Upper lobe of right lung (tissue), 1 donor: Measurements from ENCODE around the gene LIAS. TPM values are rescaled to one million over a fixed set of nuclear protein-coding genes. Genes with fewer than 3 reads are reported as not detected.
"Not testable (repeated sequence)": the region's sequence is repeated elsewhere in the genome, so short reads cannot be mapped to it uniquely, and the experiment has no call there.

Experiments used
- ATAC-seq: fragments of 200-7000 bp; cut with Tn5 transposase; one replicate; pipeline ENCODE4 v1.9.1; 2020; ENCODE audit warnings: mild to moderate bottlenecking, moderate library complexity
- DNase-seq: peaks from one replicate; pipeline ENCODE4 v3.0.0-alpha.2; 2020
- H3K27ac ChIP-seq: fragments of 200-600 bp; one replicate; pipeline ENCODE4 v1.8.0; 2022
- H3K27me3 ChIP-seq: fragments of 200-600 bp; one replicate; pipeline ENCODE4 v1.8.0; 2022; ENCODE audit warnings: mild to moderate bottlenecking
- H3K36me3 ChIP-seq: fragments of 200-600 bp; one replicate; pipeline ENCODE4 v1.8.0; 2022
- H3K4me1 ChIP-seq: fragments of 200-600 bp; one replicate; pipeline ENCODE4 v1.8.0; 2022
- H3K4me3 ChIP-seq: fragments of 200-600 bp; one replicate; pipeline ENCODE4 v1.8.0; 2022; ENCODE audit warnings: mild to moderate bottlenecking
- H3K9me3 ChIP-seq: fragments of 200-600 bp; one replicate; pipeline ENCODE4 v1.8.0; 2022
- CTCF ChIP-seq: fragments of 200-600 bp; IDR thresholded peaks from one replicate; pipeline ENCODE4 v1.8.0; 2022; ENCODE audit warnings: antibody characterized with exemption
- intact Hi-C: fragments of 100-400 bp; cut with DNase I; formaldehyde crosslinking; loops from one replicate; pipeline ENCODE4 v1.11.0; 2022
- total RNA-seq: library from RNA; stranded (reverse); fragmentation: NEBNext Ultra II Directional; extraction: Animal tissue kit (Norgen Biotek cat#: 25700); gene quantifications from one replicate; pipeline ENCODE4 v1.2.1, GENCODE V29; 2021
- donor health status: DM: no; HTN: yes; CAD: no; lungs with severe emphysema.

Gene LIAS
- total RNA-seq, 1 donor from 2014 or later = 11.7 TPM

DNA sequence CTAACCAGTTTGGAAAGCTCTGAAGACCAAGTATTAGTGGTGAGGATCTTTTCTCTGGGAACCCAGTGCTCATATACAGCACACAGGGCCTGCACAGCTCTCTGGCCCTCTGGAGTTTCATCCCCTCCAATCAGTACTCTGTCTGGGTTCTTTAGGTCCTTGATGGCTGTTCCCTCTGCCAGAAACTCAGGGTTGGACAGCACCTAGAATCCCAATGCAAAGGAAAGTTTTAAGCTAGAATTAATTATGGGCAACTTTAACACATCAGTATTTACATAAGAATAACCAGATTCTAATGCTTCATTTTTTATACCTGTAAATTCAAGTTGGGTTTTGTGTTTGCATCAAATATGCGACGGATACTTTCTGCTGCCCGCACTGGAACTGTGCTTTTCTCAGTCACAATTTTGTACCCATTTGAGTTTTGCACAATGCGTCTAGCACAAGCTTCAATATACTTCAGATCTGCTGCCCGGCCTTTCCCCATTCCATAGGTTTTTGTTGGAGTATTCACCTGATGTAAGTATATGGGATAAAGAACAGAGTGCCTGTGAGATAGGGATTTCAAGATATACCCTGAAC, 51.6 kb downstream of the LIAS start:
- Histone ChIP-seq H3K4me3 (no peak overlapping the region), H3K27ac (no peak overlapping the region), H3K27me3 (no peaks in the 10 kb centered on the region), H3K9me3 (no peaks in the 10 kb centered on the region), H3K4me1 (no peaks in the 10 kb centered on the region), H3K36me3 (peaks cover 86% of the 10 kb centered on the region)
- no peak for TF ChIP-seq CTCF
- no peak for DNase-seq
- ATAC-seq = no peak
- intact Hi-C loops = no loop called here

- DNase-seq, H3K4me3 ChIP-seq, intact Hi-C loops, H3K27me3 ChIP-seq, H3K9me3 ChIP-seq, ATAC-seq, H3K4me1 ChIP-seq: not testable (repeated sequence)
- Histone ChIP-seq H3K27ac (peak overlapping the region; percentile 43), H3K36me3 (peaks cover 73% of the 10 kb centered on the region)
These were observed 55.4 kb downstream of the LIAS start for GRCh38 chr4:39514266-39514665.

- H3K27me3 ChIP-seq = no peaks in the 10 kb centered on the region
- H3K4me1 ChIP-seq = no peaks in the 10 kb centered on the region
- H3K4me3 ChIP-seq = no peak overlapping the region
- no peaks in the 10 kb centered on the region for H3K9me3 ChIP-seq
- intact Hi-C loops = no loop called here
- peak overlapping the region; percentile 43 for H3K27ac ChIP-seq
- no peak for TF ChIP-seq CTCF
- H3K36me3 ChIP-seq = peaks cover 71% of the 10 kb centered on the region
- DNase-seq (peak; percentile 72), ATAC-seq (peak; percentile 96)
These were observed 56.1 kb downstream of the LIAS start for GRCh38 chr4:39514888-39515401.

DNA sequence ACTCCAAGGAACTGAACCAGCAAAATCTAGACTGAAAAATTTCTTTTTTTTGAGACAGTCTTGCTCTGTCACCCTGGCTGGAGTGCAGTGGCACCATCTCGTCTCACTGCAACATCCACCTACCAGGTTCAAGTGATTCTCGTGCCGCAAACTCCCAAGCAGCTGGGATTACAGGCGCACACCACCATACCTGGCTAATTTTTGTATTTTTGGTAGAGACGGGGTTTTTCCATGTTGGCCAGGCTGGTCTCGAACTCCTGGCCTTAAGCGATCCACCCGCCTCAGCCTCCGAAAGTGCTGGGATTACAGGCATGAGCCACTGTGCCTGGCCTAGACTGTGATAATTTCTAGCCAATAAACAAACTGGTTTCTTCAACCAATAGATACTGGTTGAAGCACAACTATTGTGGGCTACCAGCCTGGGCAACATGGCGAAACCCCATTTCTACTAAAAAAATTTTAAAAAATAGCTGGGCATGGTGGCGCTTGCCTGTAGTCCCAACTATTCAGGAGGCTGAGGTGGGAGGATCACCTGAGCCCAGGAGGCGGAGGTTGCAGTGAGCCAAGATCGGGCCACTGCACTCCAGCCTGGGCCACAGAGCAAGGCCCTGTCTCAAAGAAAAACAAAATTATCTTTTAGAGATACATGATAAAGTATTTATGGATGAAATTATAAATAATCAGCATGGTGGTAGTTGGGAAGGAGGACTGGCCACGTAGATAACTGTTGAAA, 57.0 kb downstream of the LIAS start:
- H3K4me3 ChIP-seq, intact Hi-C loops, ATAC-seq, H3K27ac ChIP-seq, H3K9me3 ChIP-seq, H3K27me3 ChIP-seq, H3K4me1 ChIP-seq, DNase-seq: not testable (repeated sequence)
- H3K36me3 ChIP-seq = peaks cover 62% of the 10 kb centered on the region

GRCh38 chr4:39516407-39516966, 57.6 kb downstream of the LIAS start:
- Histone ChIP-seq H3K27me3 (no peaks in the 10 kb centered on the region), H3K4me1 (no peaks in the 10 kb centered on the region), H3K27ac (no peak overlapping the region), H3K9me3 (no peaks in the 10 kb centered on the region), H3K4me3 (no peak overlapping the region), H3K36me3 (peaks cover 56% of the 10 kb centered on the region)
- no peak for TF ChIP-seq CTCF
- no peak for ATAC-seq
- no peak for DNase-seq
- intact Hi-C loops = no loop called here

- no peak for TF ChIP-seq CTCF
- H3K4me3 ChIP-seq = no peak overlapping the region
- peaks cover 36% of the 10 kb centered on the region for H3K36me3 ChIP-seq
- H3K4me1 ChIP-seq = no peaks in the 10 kb centered on the region
- ATAC-seq = no peak
- intact Hi-C loops = no loop called here
- no peaks in the 10 kb centered on the region for H3K27me3 ChIP-seq
- no peak for DNase-seq
- no peaks in the 10 kb centered on the region for H3K9me3 ChIP-seq
- no peak overlapping the region for H3K27ac ChIP-seq
These were observed 59.6 kb downstream of the LIAS start for GRCh38 chr4:39518484-39518883.
